Measurements from ENCODE around the gene KLHDC9. TPM values are rescaled to one million over a fixed set of nuclear protein-coding genes. Genes with fewer than 3 reads are reported as not detected.

KLHDC9 gene
- total RNA-seq, 2 experiments from 2014 or later = 0.41 TPM; not detected in 1

GRCh38 chr1:161066694-161067093 lies 31.5 kb upstream of the KLHDC9 start:
- Mint-ChIP-seq H3K9me3 (no peaks in the 10 kb centered on the region), H3K36me3 (ENCODE audit: low read depth) (peaks cover 63% of the 10 kb centered on the region), H3K27me3 (no peaks in the 10 kb centered on the region), H3K4me3 (peak overlapping the region; percentile 97), H3K4me1 (ENCODE audit: low read depth) (peaks cover 80% of the 10 kb centered on the region), H3K27ac (peak overlapping the region; percentile 90)
- ATAC-seq (ENCODE audit: poor library complexity) (no peak), DNase-seq (peak in 3 of 14 experiments; percentile 35 to 38 (median 37))
- peaks cover 88% of the 10 kb centered on the region for H3K4me1 ChIP-seq (ENCODE audit: insufficient read depth, low read length)
- no peaks in the 10 kb centered on the region for H3K9me3 ChIP-seq (ENCODE audit: control insufficient read depth in 1 of 2, insufficient read depth in 1 of 2, low read length in 2 of 2)
- H3K27ac ChIP-seq (ENCODE audit: low read depth in 1 of 2, low read length in 2 of 2) = peak overlapping the region; percentile 94
- intact Hi-C loops (cut with DNase I, micrococcal nuclease) = loop anchor here in 1 of 2 experiments (5.0 kb wide), 1 partner anchor 91 kb away; the partner anchor contains the start of gene USP21
- no peak for TF ChIP-seq CTCF (IDR thresholded peaks at IDR 0.05)
- peaks cover 38% of the 10 kb centered on the region for H3K36me3 ChIP-seq (ENCODE audit: insufficient read depth, low read length)
- POLR2A ChIA-PET = interaction anchor here (0.6 to 8.2 kb wide), 3 partner anchors 18 to 46 kb away, joined by 3 to 295 read pairs (median 31); partner anchors contain the start of genes F11R and USF1
- no peaks in the 10 kb centered on the region for H3K27me3 ChIP-seq (ENCODE audit: control insufficient read depth in 1 of 2, insufficient read depth in 2 of 2, low read length in 2 of 2)
- peak overlapping the region; percentile 100 for H3K4me3 ChIP-seq (ENCODE audit: low read length)
- CTCF ChIA-PET = interaction anchor here (0.7 to 4.0 kb wide), 3 partner anchors 21 to 31 kb away, joined by 3 to 17 read pairs (median 7); partner anchors contain the start of gene USF1

- intact Hi-C loops (cut with DNase I, micrococcal nuclease) = loop anchor here (1.0 to 5.0 kb wide), 5 partner anchors 22 to 89 kb away; partner anchors contain the start of genes KLHDC9 (in 2 of the 2) and USP21 (in 1 of the 2)
- Mint-ChIP-seq H3K4me3 (peak overlapping the region; percentile 97), H3K4me1 (ENCODE audit: low read depth) (peaks cover 78% of the 10 kb centered on the region), H3K36me3 (ENCODE audit: low read depth) (peaks cover 44% of the 10 kb centered on the region), H3K27ac (peak overlapping the region; percentile 90), H3K27me3 (no peaks in the 10 kb centered on the region), H3K9me3 (no peaks in the 10 kb centered on the region)
- CTCF ChIA-PET = interaction anchor here (1.1 to 4.0 kb wide), 6 partner anchors 23 to 71 kb away, joined by 4 to 17 read pairs (median 8); partner anchors contain the start of genes F11R, KLHDC9, TSTD1 and USF1
- POLR2A ChIA-PET = interaction anchor here (0.6 to 8.2 kb wide), 29 partner anchors 8 to 783 kb away, joined by 3 to 295 read pairs (median 6); partner anchors contain the start of genes DEDD, F11R, KLHDC9 and NDUFS2
- Histone ChIP-seq H3K4me3 (ENCODE audit: low read length) (peak overlapping the region; percentile 100), H3K27me3 (ENCODE audit: control insufficient read depth in 1 of 2, insufficient read depth in 2 of 2, low read length in 2 of 2) (no peaks in the 10 kb centered on the region), H3K27ac (ENCODE audit: low read depth in 1 of 2, low read length in 2 of 2) (peak overlapping the region; percentile 94), H3K9me3 (ENCODE audit: control insufficient read depth in 1 of 2, insufficient read depth in 1 of 2, low read length in 2 of 2) (no peaks in the 10 kb centered on the region), H3K36me3 (ENCODE audit: insufficient read depth, low read length) (peaks cover 28% of the 10 kb centered on the region), H3K4me1 (ENCODE audit: insufficient read depth, low read length) (peaks cover 77% of the 10 kb centered on the region)
- ATAC-seq (ENCODE audit: poor library complexity) (peak; percentile 75), DNase-seq (peak; percentile 46 to 95 (median 78))
- no peak for TF ChIP-seq CTCF (IDR thresholded peaks at IDR 0.05)
Observed at GRCh38 chr1:161068306-161069234, 29.6 kb upstream of the KLHDC9 start.

- peak overlapping the region; percentile 97 for H3K4me3 Mint-ChIP-seq
- Histone ChIP-seq H3K36me3 (ENCODE audit: insufficient read depth, low read length) (peaks cover 22% of the 10 kb centered on the region), H3K9me3 (ENCODE audit: control insufficient read depth in 1 of 2, insufficient read depth in 1 of 2, low read length in 2 of 2) (no peaks in the 10 kb centered on the region), H3K4me3 (ENCODE audit: low read length) (peak overlapping the region; percentile 100), H3K27ac (ENCODE audit: low read depth in 1 of 2, low read length in 2 of 2) (peak overlapping the region; percentile 94), H3K27me3 (ENCODE audit: control insufficient read depth in 1 of 2, insufficient read depth in 2 of 2, low read length in 2 of 2) (no peaks in the 10 kb centered on the region), H3K4me1 (ENCODE audit: insufficient read depth, low read length) (peaks cover 71% of the 10 kb centered on the region)
- no peaks in the 10 kb centered on the region for H3K9me3 Mint-ChIP-seq
- peak in 5 of 14 experiments; percentile 11 to 51 (median 37) for DNase-seq
- H3K36me3 Mint-ChIP-seq (ENCODE audit: low read depth) = peaks cover 38% of the 10 kb centered on the region
- CTCF ChIA-PET = interaction anchor here (0.7 to 3.3 kb wide), 14 partner anchors 14 to 289 kb away, joined by 3 to 36 read pairs (median 6); partner anchors contain the start of genes F11R, KLHDC9, TSTD1 and USF1
- no peak for TF ChIP-seq CTCF (IDR thresholded peaks at IDR 0.05)
- intact Hi-C loops (cut with DNase I, micrococcal nuclease) = loop anchor here in 1 of 2 experiments (2.0 to 5.0 kb wide), 3 partner anchors 22 to 88 kb away; partner anchors contain the start of genes KLHDC9 and USP21
- no peak for ATAC-seq (ENCODE audit: poor library complexity)
- POLR2A ChIA-PET = interaction anchor here (0.6 to 8.2 kb wide), 38 partner anchors 9 to 807 kb away, joined by 3 to 295 read pairs (median 5); partner anchors contain the start of genes B4GALT3, DCAF8, DEDD and F11R
- H3K27ac Mint-ChIP-seq = peak overlapping the region; percentile 90
- peaks cover 71% of the 10 kb centered on the region for H3K4me1 Mint-ChIP-seq (ENCODE audit: low read depth)
- H3K27me3 Mint-ChIP-seq = no peaks in the 10 kb centered on the region
Observed at GRCh38 chr1:161069241-161069640, 28.9 kb upstream of the KLHDC9 start.
